GM18508 (cell line): ENCODE data around the gene GRIK5.
"Not testable (repeated sequence)": the region's sequence is repeated elsewhere in the genome, so short reads cannot be mapped to it uniquely, and the experiment has no call there.

ENCODE experiments used
- ATAC-seq: cut with Tn5 transposase; IDR thresholded peaks from one replicate; pipeline ENCODE4 v1.9.1; 2021; ENCODE audit warnings: moderate number of reproducible peaks; ENCODE audit not compliant: insufficient read depth, unreplicated experiment

GRIK5 gene

DNA sequence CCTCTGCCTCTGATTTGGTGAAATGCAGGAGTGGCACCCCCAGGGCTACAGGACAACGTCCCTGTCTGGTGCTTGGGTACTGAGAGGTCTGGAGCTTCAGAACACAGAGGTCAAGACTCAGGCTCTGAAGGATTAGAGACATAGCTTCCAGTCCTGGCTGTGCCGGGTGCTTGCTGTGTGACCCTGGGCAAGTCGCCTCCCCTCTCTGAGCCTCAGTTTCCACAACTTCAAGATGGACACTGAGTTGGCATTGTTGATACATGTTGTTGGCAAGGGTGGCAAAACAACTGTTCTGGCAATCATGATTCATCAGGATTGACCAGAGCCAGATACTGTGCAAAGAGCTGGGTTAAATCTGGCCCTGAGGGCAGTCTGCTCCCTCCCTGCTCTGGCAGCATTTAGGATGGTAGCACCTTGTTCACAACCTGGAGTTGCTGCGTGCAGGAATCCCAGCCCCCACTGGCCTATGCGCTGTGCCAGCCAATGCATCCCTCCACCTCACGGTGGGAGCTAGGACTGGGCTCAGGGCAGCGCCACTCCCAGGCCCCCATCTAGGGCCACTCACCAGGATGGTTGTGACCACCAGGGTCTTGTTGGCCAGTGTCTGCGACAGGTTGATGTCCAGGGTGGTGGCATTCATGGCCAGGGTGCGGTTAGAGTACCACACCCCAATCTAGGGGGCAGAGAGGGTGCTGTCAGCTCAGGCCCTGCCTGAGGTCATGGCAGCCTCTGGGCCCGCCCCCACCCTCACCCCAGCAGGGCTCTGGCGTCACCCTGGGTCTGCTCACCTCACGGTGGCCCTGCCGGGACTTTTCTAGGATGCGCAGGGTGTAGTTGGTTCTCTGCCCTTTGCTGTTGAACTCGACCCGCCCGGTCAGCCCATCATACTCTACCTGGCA is 16.7 kb downstream of the GRIK5 start:
- ATAC-seq: no peak

- no peak for ATAC-seq
Measured at GRCh38 chr19:42052241-42052863, 17.7 kb downstream of the GRIK5 start.

DNA sequence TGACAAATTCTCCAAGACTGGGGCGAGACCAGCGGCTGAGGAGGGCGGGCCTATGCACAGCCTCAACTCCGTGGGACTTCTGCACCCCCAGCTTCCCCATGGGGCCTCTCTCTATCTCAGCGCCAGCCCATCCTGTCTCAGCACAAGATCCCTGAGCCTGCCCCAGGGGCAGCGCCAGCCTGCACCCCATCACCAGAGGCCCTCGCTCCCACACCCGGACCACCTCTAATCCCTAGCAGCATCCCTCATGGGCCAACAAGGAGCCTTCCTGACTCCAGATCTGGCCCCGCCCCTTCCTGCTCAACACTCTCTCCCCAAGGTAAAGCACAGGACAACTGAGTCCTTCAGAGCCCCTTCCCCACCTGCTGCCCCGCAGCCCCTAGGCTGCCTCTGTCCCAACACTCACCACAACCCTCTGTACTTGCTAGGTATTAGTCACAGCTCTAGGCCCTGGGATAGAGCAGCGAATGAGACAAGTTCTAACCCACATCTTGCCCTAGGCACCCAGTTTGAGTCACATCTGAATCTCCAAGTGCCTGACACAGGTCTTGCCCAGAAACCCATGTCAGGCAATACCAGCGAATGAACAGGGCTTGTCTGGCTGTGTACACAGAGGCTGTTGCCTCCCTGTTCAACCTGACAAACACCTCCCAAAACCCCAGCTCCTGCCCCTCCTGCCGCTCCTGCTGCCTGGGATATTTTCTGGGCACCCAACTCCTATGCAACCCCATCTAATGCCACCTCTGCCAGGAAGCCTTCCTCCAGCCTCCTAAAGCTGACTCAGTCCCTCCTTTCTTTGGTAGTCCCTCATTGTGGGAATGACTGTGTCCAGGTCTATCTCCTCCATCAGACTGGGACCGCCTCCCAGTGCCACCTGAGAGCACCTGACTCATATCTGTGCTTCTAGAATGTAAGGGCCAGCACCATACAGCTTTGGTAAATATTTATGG is 18.6 kb downstream of the GRIK5 start:
- ATAC-seq: no peak

GRCh38 chr19:42048992-42049391 is 21.0 kb downstream of the GRIK5 start:
- ATAC-seq: no peak

DNA sequence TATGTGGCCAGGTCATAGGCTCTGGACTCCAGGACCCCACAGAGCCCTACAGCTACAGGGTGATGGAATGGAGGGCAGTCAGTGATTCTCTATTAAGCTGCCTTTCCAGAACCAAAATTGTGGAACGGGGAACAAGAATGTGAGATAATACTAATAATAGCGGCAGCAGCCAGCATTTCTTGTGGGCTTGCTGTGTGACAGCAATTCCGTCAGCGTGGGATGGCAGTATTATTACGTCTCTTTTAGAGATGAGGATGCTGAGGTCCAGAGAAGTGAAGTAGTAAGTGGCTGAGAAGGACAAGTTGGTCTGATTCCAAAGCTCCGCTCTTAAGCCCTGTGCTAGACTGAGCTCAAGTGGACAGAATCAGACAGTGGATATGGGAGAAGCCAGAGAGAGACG is 24.4 kb downstream of the GRIK5 start:
- no peak for ATAC-seq

DNA sequence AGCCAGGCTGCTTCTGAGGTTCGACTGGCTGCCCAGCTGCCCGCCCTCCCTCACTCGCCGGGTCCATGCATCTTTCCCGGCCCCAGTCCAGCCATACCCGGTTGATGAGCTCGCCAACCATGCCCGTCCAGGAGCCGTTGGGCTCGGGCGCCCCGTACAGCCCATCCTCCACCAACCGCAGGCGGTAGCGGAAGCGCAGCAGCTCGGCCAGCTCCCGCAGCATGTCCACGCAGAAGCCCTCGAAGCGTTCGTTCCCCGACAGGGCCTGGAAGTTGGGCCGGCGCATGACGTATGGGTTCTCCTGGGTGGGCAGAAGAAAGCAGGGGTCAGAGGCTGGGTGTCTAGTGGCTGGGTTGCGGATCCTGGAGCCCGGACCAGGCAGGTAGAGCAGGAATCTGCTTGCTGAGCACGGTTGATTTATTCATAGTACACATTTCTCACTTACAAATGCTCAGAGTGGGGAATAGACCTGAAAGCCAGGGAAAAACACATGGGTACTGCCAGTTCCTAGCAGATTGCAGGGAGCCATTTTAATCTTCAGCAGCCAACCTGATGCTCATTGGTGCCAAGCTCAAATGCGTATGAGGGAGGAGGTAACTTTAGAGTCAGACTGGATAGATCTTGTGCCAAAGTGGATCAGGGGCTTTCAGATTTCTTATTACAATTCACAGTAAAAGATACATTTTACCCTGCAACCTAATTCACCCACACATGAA is 27.4 kb downstream of the GRIK5 start:
- ATAC-seq: no peak

DNA sequence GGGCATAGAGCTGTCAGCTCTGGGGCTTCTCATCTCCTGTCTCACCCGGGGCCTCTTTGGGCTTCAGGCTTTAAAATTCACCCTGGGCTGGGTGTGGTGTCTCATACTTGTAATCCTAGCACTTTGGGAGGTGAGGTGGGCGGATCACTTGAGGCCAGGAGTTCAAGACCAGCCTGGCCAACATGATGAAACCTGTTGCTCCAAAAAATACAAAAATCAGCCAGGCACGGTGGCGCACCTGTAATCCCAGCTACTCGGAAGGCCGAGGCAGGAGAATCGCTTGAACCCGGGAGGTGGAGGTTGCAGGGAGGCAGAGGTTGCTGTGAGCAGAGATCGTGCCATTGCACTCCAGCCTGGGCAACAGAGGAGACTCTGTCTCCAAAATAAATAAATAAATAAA is 29.5 kb downstream of the GRIK5 start:
- not testable (repeated sequence) for ATAC-seq

- no peak for ATAC-seq
Measured at GRCh38 chr19:42040031-42040430, 30.0 kb downstream of the GRIK5 start.

GRCh38 chr19:42038666-42039065 is 31.3 kb downstream of the GRIK5 start:
- no peak for ATAC-seq

- ATAC-seq: no peak
Measured at GRCh38 chr19:42037649-42038048, 32.4 kb downstream of the GRIK5 start.

GRCh38 chr19:42034640-42035391 is 35.2 kb downstream of the GRIK5 start:
- not testable (repeated sequence) for ATAC-seq

- no peak for ATAC-seq
Measured at GRCh38 chr19:42033413-42033812, 36.6 kb downstream of the GRIK5 start.

- no peak for ATAC-seq
Measured at GRCh38 chr19:42032431-42032830, 37.6 kb downstream of the GRIK5 start.

GRCh38 chr19:42030645-42031440 is 39.2 kb downstream of the GRIK5 start:
- ATAC-seq: no peak

GRCh38 chr19:42028304-42029216 is 41.4 kb downstream of the GRIK5 start:
- ATAC-seq: no peak

DNA sequence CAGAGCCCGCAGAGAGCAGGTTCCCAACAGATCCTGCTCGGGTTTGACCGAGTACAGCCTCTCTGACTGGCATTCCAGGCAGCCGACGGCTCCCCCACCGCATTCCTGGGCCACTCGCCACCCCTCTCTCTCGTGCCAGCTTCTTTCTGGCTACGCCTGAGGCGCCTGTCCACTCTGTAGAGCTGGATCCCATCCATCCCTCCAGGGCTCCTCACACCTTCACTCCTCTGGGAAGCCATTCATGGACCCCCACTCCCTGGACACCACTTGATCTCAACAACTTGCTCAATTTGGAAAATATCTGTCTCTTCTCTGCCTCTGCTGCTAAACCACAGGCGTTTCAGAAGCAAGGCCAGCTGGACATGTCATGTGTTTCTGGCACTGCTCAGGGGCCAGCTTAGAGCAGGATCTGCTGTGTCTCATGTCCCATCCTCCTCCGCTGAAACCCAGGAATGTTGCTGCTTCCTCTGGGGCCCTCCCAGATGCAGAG is 45.3 kb downstream of the GRIK5 start:
- no peak for ATAC-seq

GRCh38 chr19:42023943-42024260 is 46.1 kb downstream of the GRIK5 start:
- ATAC-seq: no peak
